AG04449 (cell line): ENCODE measurements around the gene FRMD3.

ENCODE experiments used
- CTCF ChIA-PET: fragments of 350-600 bp; formaldehyde crosslinking; extraction: SDS; loops from one replicate; lab custom pipeline; 2021; ENCODE audit warnings: antibody characterized with exemption; lab: Yijun Ruan, JAX
- POLR2A ChIA-PET: fragments of 400-600, 350-600 bp; formaldehyde crosslinking; extraction: SDS; loops from one replicate; lab custom pipeline; 2020; ENCODE audit warnings: antibody characterized with exemption, inconsistent platforms; lab: Yijun Ruan, JAX
- DNase-seq: peaks from one replicate; pipeline ENCODE4 v3.0.0-alpha.2; 2010; ENCODE audit warnings: low read depth, low spot score
- H3K4me3 ChIP-seq: 2 replicates; pipeline ENCODE4 v1.5.1; 2011; ENCODE audit warnings: low read depth, mild to moderate bottlenecking, control low read depth, low read length
- CTCF ChIP-seq: IDR thresholded peaks from one replicate; pipeline ENCODE4 v1.5.1; 2011; ENCODE audit warnings: mild to moderate bottlenecking, moderate library complexity, low read length, control low read depth, inconsistent platforms; ENCODE audit not compliant: insufficient read depth; ENCODE audit errors: missing control alignments

FRMD3 gene

GRCh38 chr9:83257937-83258891 lies 280.0 kb downstream of the FRMD3 start:
- POLR2A ChIA-PET: no interaction called here
- CTCF ChIA-PET: no interaction called here
- no peak for DNase-seq
- no peak for TF ChIP-seq CTCF
- no peak overlapping the region for H3K4me3 ChIP-seq

GRCh38 chr9:83247732-83248131 lies 290.5 kb downstream of the FRMD3 start:
- POLR2A ChIA-PET: no interaction called here
- CTCF ChIA-PET: interaction anchor here (1.2 kb wide), 2 partner anchors 14 to 17 kb away, joined by 3 read pairs; no protein-coding TSS in a partner anchor

GRCh38 chr9:83245979-83246659 lies 292.1 kb downstream of the FRMD3 start:
- CTCF ChIA-PET: no interaction called here
- POLR2A ChIA-PET: no interaction called here
- DNase-seq: no peak
- TF ChIP-seq CTCF: no peak
- no peak overlapping the region for H3K4me3 ChIP-seq

More at GRCh38 chr9:83247732-83248131, 290.5 kb downstream of the FRMD3 start:
- no peak for DNase-seq
- TF ChIP-seq CTCF: no peak
- no peak overlapping the region for H3K4me3 ChIP-seq

GRCh38 chr9:83242066-83242465 lies 296.1 kb downstream of the FRMD3 start:
- no peak for DNase-seq
- TF ChIP-seq CTCF: no peak
- no peak overlapping the region for H3K4me3 ChIP-seq
- ChIA-PET POLR2A (no interaction called here), CTCF (interaction anchor here (1.0 kb wide), 1 partner anchor 10 kb away, joined by 4 read pairs; no protein-coding TSS in a partner anchor)

GRCh38 chr9:83240671-83241070 lies 297.5 kb downstream of the FRMD3 start:
- no peak overlapping the region for H3K4me3 ChIP-seq
- ChIA-PET POLR2A (no interaction called here), CTCF (no interaction called here)
- TF ChIP-seq CTCF: no peak
- no peak for DNase-seq

- H3K4me3 ChIP-seq: no peak overlapping the region
- no peak for DNase-seq
- ChIA-PET CTCF (interaction anchor here (1.0 to 1.5 kb wide), 3 partner anchors 9 to 19 kb away, joined by 3 to 4 read pairs (median 3); no protein-coding TSS in a partner anchor), POLR2A (no interaction called here)
- no peak for TF ChIP-seq CTCF
These were observed 298.5 kb downstream of the FRMD3 start for GRCh38 chr9:83239747-83240146.
